Ovary (tissue), 3 donors: ENCODE data around the gene SOCS3.

Experiments
- EP300 ChIP-seq: sonication (generic); formaldehyde crosslinking; IDR thresholded peaks from one replicate; pipeline ENCODE4 v1.6.1; 2017; ENCODE audit warnings: antibody characterized with exemption
- TF ChIP-seq, protein P1 (sequence below), 3 donors: fragments of 450-650 bp in 2 of 3; fragments of 200-600 bp in 1 of 3; IDR thresholded peaks; one replicate each; pipeline versions ENCODE4 v1.5.1 to v1.8.0; 2016 to 2022; ENCODE audit warnings: antibody characterized with exemption in 3 of 3, mild to moderate bottlenecking in 1 of 3
- donor health status: DM: no; HTN: no; CAD: no.

DNA sequence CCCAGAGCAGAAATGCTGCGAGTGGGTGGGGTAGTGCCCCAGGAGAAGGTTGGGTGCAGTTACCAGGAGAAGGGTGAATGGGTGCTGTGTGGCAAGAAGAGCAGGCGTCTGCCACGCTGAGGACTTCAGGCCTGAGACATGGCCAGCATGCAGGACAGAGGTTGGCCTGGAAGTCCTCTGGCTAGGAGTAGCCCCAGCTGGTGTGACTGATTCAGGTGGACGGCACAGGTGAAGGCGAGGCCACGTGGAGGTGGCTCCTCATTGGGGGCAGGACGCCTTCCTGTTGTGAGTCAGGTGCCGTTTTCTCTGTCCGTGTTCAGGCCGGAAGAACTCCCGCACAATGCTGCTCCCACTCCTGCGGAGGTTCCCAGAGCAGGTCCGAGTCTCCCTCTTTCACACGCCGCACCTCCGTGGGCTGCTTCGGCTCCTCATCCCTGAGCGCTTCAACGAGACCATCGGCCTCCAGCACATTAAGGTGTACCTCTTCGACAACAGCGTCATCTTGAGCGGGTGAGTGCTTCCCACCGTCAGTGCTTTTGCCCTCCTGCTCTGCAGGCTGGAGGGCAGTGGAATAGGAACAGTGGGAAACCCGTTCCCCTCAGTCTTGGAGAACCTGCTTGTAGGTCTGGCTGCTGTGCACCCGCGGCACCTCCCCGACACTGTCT is 39.3 kb upstream of the SOCS3 start:
- TF ChIP-seq, protein P1, sequence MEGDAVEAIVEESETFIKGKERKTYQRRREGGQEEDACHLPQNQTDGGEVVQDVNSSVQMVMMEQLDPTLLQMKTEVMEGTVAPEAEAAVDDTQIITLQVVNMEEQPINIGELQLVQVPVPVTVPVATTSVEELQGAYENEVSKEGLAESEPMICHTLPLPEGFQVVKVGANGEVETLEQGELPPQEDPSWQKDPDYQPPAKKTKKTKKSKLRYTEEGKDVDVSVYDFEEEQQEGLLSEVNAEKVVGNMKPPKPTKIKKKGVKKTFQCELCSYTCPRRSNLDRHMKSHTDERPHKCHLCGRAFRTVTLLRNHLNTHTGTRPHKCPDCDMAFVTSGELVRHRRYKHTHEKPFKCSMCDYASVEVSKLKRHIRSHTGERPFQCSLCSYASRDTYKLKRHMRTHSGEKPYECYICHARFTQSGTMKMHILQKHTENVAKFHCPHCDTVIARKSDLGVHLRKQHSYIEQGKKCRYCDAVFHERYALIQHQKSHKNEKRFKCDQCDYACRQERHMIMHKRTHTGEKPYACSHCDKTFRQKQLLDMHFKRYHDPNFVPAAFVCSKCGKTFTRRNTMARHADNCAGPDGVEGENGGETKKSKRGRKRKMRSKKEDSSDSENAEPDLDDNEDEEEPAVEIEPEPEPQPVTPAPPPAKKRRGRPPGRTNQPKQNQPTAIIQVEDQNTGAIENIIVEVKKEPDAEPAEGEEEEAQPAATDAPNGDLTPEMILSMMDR (IDR thresholded peaks at IDR 0.05), result no peak
- TF ChIP-seq EP300, result no peak
